Measurements from ENCODE around the gene SLC27A5. TPM values are rescaled to one million over a fixed set of nuclear protein-coding genes. Genes with fewer than 3 reads are reported as not detected.

Gene SLC27A5
- total RNA-seq, 1 donor from 2014 or later, result not detected

DNA sequence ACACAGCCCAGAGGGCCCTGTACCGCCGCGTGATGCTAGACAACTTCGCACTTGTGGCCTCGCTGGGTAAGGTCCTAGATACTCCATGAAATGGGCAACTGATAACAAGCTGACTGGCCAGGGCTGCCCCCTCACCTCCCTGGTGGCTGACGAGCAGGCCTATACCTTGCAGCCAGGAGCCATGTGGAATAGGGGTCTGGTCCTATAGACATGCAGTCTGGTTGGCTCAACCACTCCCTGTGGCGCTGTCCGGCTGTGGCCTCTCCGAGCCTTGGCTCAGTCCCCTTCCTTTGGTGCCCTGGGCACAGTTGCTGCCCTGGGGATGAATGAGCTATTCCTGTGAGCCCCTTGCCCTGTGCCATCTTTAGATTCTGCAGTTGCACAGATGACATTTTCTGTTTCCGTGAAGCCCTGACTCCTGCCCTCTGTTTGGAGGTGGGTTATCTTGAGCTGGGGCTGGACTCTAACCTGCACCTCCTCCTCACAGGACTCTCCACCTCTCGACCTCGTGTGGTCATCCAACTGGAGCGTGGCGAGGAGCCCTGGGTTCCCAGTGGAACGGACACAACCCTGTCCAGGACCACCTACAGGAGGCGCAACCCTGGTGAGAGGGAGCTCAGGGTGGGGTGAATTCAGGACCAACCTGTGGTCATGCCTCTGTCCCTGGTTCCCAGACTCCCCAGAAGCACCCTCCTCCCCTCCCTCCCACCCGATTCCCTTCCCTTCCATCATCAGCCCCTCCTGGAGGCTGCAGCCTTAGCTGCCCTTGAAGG is 42.4 kb downstream of the SLC27A5 start:
- intact Hi-C loops (cut with DNase I), result no loop called here
- Histone ChIP-seq H3K36me3 (peaks cover 20 to 42% of the 10 kb centered on the region in 2 donors), H3K27me3 (no peaks in the 10 kb centered on the region), H3K9me3 (no peaks in the 10 kb centered on the region), H3K27ac (no peak overlapping the region), H3K4me1 (peaks cover 0 to 10% of the 10 kb centered on the region in 2 donors), H3K4me3 (no peak overlapping the region)
- no peak for DNase-seq (ENCODE audit: low spot score in 2 of 2)
- TF ChIP-seq CTCF (IDR thresholded peaks at IDR 0.05), result no peak

DNA sequence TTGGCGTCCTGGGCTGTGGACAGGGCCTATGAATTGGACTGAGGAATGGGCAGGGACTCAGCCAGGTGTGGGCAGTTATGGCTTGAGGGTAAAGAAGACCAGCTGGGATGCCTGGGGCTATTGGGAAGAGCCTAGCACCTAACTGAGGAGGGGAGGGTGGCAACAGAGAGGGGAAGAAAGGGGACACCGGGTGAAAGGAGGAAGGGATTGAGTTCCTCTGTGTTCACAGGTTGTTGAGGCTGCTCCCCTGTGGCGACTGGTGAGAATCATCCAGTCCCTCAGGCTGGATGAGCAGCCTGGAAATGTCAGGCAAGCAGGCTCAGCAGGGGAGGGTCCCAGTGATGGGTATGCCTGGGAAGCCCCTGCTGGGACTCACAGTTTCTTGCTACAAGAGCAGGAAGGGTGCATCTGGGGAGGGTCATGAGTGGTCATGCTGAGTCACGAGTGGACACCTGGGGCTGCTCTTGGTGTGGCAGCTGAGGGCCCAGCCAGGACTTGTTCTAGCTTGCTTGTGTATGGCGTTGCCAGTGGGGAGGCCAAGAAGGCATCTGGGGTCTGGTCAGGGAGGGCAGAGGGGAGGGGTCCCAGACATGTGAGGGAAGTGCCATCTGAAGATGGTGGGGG is 43.5 kb downstream of the SLC27A5 start:
- TF ChIP-seq CTCF (IDR thresholded peaks at IDR 0.05), result no peak
- intact Hi-C loops (cut with DNase I), result no loop called here

DNA sequence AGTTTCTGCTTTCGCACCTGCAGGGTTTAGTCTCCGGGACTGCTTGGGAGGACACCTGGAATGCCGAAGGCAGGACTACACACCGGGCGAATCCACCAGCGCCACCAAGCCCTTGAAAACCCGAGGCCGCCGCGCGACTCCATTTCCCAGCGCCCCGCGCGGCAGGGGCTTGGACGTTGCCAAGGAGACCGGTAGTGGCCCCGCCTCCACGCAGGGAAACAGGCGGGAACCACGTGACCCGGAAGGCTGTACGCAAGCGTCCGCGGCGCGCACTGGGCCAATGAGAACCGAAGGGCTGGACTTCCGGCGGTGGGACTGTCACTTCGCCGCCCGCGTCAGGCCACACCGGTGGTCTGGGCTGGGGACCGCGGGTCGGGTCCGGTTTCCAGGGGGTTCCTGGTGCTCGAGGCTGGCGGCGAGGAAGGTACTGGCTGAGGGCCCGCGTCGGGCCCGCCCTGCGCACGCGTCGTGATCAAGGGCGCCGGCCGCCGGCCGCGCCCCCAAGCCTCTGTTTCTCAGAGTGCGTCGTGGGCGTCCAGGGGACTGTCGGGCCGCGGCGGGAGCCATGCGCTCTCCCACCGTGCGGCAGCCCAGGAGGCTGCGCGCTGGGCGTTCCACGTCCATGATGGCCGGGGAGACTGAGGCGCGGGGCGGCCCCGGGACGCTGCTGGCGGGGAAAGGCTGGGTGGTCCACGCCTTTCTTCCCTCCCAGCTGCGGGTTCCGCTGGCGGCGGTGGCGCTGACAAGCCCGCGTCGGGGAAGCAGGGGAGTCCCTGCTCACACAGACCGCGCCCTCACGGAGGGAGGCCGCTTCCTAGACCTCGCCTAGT is 44.8 kb downstream of the SLC27A5 start, which contains the start of gene ZNF324:
Gene ZNF324, plus strand, starts transcription at position 321 of the 830 bp plus-strand sequence. CDS start 2,106 bp downstream, outside the sequence.
- Histone ChIP-seq H3K4me3 (peak within 1 kb of the TSS; percentile 95 to 96), H3K9me3 (no peaks in the 10 kb centered on the region), H3K27ac (peak within 1 kb of the TSS; percentile 84 to 88), H3K4me1 (peaks cover 0 to 10% of the 10 kb centered on the region in 2 donors), H3K36me3 (peaks cover 20 to 24% of the 10 kb centered on the region in 2 donors), H3K27me3 (no peaks in the 10 kb centered on the region)
- DNase-seq (ENCODE audit: low spot score in 2 of 2), result peak; percentile 93 to 99
- no peak for TF ChIP-seq CTCF (IDR thresholded peaks at IDR 0.05)
- intact Hi-C loops (cut with DNase I), result loop anchor here (1.0 to 2.0 kb wide), 5 partner anchors 16 to 80 kb away; partner anchors contain the start of genes RPS5, ZBTB45 and ZNF324B

More for the DNA sequence above, 43.5 kb downstream of the SLC27A5 start:
- Histone ChIP-seq H3K27me3 (no peaks in the 10 kb centered on the region), H3K4me3 (peak overlapping the region in 1 of 2 donors; percentile 11), H3K4me1 (peaks cover 0 to 10% of the 10 kb centered on the region in 2 donors), H3K36me3 (peaks cover 20 to 38% of the 10 kb centered on the region in 2 donors), H3K9me3 (no peaks in the 10 kb centered on the region), H3K27ac (no peak overlapping the region)
- DNase-seq (ENCODE audit: low spot score in 2 of 2), result no peak

GRCh38 chr19:58466089-58466759 is 45.6 kb downstream of the SLC27A5 start:
- TF ChIP-seq CTCF (IDR thresholded peaks at IDR 0.05), result no peak
- Histone ChIP-seq H3K27me3 (no peaks in the 10 kb centered on the region), H3K9me3 (no peaks in the 10 kb centered on the region), H3K36me3 (peaks cover 15 to 19% of the 10 kb centered on the region in 2 donors), H3K27ac (no peak overlapping the region), H3K4me3 (peak overlapping the region; percentile 95 to 96), H3K4me1 (peaks cover 0 to 10% of the 10 kb centered on the region in 2 donors)
- no peak for DNase-seq (ENCODE audit: low spot score in 2 of 2)
- intact Hi-C loops (cut with DNase I), result loop anchor here (1.0 to 2.0 kb wide), 5 partner anchors 15 to 79 kb away; partner anchors contain the start of genes RPS5, ZBTB45 and ZNF324B

DNA sequence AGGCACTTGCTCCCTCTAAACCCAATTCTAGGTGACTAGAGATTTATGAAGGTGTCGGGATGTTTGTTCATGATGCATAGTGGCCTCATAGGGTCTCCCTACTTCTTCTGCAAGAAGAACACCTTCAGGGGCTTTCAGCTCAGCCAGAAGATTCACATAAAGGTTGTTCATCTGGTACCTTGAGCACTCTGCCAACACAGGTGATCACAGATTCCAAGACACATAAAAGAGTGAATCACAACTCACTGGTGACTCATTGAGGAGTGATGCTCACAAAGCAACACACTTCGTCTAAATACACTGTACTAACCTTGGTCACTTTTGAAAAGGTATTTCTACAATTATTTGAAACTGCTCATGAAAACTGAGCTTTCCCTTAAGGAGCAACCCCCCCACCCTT is 51.8 kb downstream of the SLC27A5 start:
- no peak for TF ChIP-seq CTCF (IDR thresholded peaks at IDR 0.05)

More for the DNA sequence above, 51.8 kb downstream of the SLC27A5 start:
- Histone ChIP-seq H3K36me3 (peaks cover 7 to 22% of the 10 kb centered on the region in 2 donors), H3K4me3 (no peak overlapping the region), H3K27me3 (no peaks in the 10 kb centered on the region), H3K27ac (no peak overlapping the region), H3K9me3 (no peaks in the 10 kb centered on the region), H3K4me1 (no peaks in the 10 kb centered on the region)
- intact Hi-C loops (cut with DNase I), result no loop called here
- DNase-seq (ENCODE audit: low spot score in 2 of 2), result no peak
